ENCODE measurements around the gene HACD2.

Gene HACD2

DNA sequence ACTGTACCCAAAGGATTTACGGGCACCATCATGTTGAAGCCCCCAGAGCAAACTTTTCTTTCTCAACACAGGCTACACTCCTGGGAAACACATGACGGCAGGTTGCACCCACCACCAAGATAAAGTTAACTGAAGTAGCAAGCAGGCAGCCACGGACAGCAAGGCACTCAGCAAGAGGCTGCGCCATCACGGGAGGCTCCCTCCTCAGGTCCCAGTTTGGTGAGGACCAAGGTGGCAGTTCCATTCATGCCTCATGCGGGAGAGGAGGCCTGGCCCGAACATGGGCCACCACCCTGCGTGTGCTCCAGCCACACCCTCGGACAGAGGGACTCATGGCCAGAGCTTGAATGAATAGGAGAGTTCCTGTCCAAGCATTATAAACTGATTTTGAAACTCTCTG is 142.7 kb downstream of the HACD2 start:
- Histone ChIP-seq H3K79me2 (no peaks in the 10 kb centered on the region), H3K4me1 (peaks cover 6% of the 10 kb centered on the region), H3K9ac (no peak overlapping the region), H3K27ac (no peak overlapping the region), H3K4me3 (ENCODE audit: low read depth, low read length) (no peak overlapping the region), H3K27me3 (ENCODE audit: control insufficient read depth, insufficient read depth, low read length) (no peaks in the 10 kb centered on the region), H3K36me3 (ENCODE audit: control insufficient read depth, insufficient read depth, low read length) (no peaks in the 10 kb centered on the region), H3K4me2 (ENCODE audit: low read length) (no peak overlapping the region), H2AFZ (no peak overlapping the region), H3K9me3 (ENCODE audit: control insufficient read depth, low read length) (no peaks in the 10 kb centered on the region)
- TF ChIP-seq, protein P1, sequence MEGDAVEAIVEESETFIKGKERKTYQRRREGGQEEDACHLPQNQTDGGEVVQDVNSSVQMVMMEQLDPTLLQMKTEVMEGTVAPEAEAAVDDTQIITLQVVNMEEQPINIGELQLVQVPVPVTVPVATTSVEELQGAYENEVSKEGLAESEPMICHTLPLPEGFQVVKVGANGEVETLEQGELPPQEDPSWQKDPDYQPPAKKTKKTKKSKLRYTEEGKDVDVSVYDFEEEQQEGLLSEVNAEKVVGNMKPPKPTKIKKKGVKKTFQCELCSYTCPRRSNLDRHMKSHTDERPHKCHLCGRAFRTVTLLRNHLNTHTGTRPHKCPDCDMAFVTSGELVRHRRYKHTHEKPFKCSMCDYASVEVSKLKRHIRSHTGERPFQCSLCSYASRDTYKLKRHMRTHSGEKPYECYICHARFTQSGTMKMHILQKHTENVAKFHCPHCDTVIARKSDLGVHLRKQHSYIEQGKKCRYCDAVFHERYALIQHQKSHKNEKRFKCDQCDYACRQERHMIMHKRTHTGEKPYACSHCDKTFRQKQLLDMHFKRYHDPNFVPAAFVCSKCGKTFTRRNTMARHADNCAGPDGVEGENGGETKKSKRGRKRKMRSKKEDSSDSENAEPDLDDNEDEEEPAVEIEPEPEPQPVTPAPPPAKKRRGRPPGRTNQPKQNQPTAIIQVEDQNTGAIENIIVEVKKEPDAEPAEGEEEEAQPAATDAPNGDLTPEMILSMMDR (IDR thresholded peaks at IDR 0.05), result no peak
